ENCODE measurements around the gene SLC14A1. TPM values are rescaled to one million over a fixed set of nuclear protein-coding genes. Genes with fewer than 3 reads are reported as not detected.
A peak's percentile ranks its signal among the peaks of the same experiment; 100 is the strongest.

Gene SLC14A1
- total RNA-seq, 1 experiment from 2014 or later = 2.3 TPM

DNA sequence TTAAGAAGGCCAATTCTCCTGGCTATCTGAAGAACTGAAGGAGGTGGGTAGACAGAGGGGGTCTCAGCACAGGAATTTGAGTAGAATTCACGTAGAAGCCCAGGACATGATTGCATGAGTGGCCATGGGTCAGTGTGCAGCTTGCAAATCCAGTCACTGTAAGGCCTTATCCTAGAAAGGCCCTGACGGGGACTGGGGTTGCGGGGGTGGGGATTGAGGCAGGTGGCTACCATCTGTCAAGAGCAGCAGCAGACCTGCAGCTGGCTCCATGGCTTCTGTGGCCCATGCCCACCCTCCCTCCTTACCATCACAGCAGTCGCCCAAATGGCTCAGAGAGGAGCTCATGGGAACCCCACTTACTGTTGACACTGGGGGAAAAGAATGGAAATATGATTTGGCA is 34.6 kb upstream of the SLC14A1 start:
- ATAC-seq (no peak), DNase-seq (no peak)
- H3K27me3 ChIP-seq (ENCODE audit: low read length) = no peaks in the 10 kb centered on the region
- intact Hi-C loops (cut with micrococcal nuclease) = no loop called here
- BruUV-seq (replicated peaks) = no TSS peak
- no peak overlapping the region for H2AFZ ChIP-seq (ENCODE audit: low read length)
- H3K36me3 ChIP-seq (ENCODE audit: low read depth, low read length) = no peaks in the 10 kb centered on the region
- H3K9me2 ChIP-seq (replicated peaks; ENCODE audit: low read length) = no peaks in the 10 kb centered on the region
- no peaks in the 10 kb centered on the region for H3K9me3 ChIP-seq (ENCODE audit: low read length)
- POLR2A ChIA-PET (ENCODE audit: unreplicated experiment) = no interaction called here
- H3K9ac ChIP-seq (ENCODE audit: low read length) = no peak overlapping the region
- CTCF ChIA-PET = no interaction called here
- peaks cover 5% of the 10 kb centered on the region; the same call in 1 of the 2 replicates for H3K4me1 ChIP-seq (ENCODE audit: insufficient read depth, low read length)
- TF ChIP-seq CTCF (conservative IDR thresholded peaks at IDR 0.05; ENCODE audit: low read depth, low read length) = no peak
- no peak for TF ChIP-seq EZH2phosphoT487 (IDR thresholded peaks at IDR 0.05; ENCODE audit: borderline replicate concordance, low read length)
- TF ChIP-seq EZH2 (IDR thresholded peaks at IDR 0.05; ENCODE audit: low read length, unreplicated experiment) = no peak
- no peaks in the 10 kb centered on the region for H4K20me1 ChIP-seq (ENCODE audit: low read length)
- no peaks in the 10 kb centered on the region for H3F3A ChIP-seq (ENCODE audit: low read length, unreplicated experiment)
- no peak overlapping the region for H3K27ac ChIP-seq (ENCODE audit: low read length)
- no peak overlapping the region for H3K4me3 ChIP-seq (ENCODE audit: low read length)
- no peak overlapping the region for H3K4me2 ChIP-seq (ENCODE audit: low read length)
- H3K79me2 ChIP-seq (ENCODE audit: low read length) = no peaks in the 10 kb centered on the region

DNA sequence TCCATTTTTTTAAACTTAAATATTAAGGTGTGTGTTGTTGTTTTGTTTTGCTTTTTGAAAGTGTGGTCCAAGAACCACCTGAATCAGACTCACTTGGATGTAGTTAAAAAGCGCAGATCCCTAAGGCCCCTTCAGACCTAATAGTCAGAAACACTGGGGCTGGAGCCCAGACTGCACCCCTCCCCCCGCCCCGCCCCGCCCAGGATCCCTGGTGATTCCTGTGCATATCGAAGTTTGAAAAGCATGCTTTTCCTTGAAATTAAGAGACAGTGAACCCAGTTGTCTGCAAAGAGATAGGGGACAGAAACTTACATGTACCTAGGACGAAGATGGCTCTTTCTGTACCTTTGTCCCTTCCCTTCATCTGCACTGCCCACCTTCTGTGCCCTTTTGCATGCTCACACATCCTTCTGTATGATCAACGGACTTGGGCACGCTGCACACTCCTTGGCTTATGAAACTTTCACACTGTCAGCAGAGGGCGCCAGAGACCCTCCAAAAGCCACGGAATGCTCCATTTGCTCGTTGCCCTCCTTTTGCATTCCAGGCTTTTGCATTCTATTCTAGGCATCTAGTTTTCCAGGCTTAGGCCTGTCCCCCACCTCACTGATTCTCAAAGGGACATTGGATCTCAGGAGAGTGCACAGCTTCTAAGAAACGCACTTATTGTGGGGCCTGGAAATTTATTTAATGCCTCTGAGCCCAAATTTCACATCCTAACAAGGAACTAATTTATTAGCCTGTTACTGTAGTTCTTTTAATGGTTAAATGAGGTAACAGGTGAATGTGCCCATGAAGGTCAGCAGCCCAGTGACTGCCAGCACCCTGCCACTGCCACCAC is 32.8 kb upstream of the SLC14A1 start:
- no TSS peak for BruUV-seq (replicated peaks)
- POLR2A ChIA-PET (ENCODE audit: unreplicated experiment) = no interaction called here
- TF ChIP-seq EZH2phosphoT487 (IDR thresholded peaks at IDR 0.05; ENCODE audit: borderline replicate concordance, low read length) (no peak), CTCF (conservative IDR thresholded peaks at IDR 0.05; ENCODE audit: low read depth, low read length) (peak; percentile 71)
- Histone ChIP-seq H3K4me2 (ENCODE audit: low read length) (peak overlapping the region; percentile 62), H3K4me3 (ENCODE audit: low read length) (no peak overlapping the region), H3F3A (ENCODE audit: low read length, unreplicated experiment) (no peaks in the 10 kb centered on the region), H3K9me2 (replicated peaks; ENCODE audit: low read length) (no peaks in the 10 kb centered on the region), H4K20me1 (ENCODE audit: low read length) (no peaks in the 10 kb centered on the region), H3K4me1 (ENCODE audit: insufficient read depth, low read length) (peaks cover 5% of the 10 kb centered on the region; the same call in 1 of the 2 replicates), H3K79me2 (ENCODE audit: low read length) (no peaks in the 10 kb centered on the region), H3K9me3 (ENCODE audit: low read length) (no peaks in the 10 kb centered on the region), H3K9ac (ENCODE audit: low read length) (no peak overlapping the region), H3K36me3 (ENCODE audit: low read depth, low read length) (no peaks in the 10 kb centered on the region), H3K27me3 (ENCODE audit: low read length) (no peaks in the 10 kb centered on the region), H2AFZ (ENCODE audit: low read length) (peak overlapping the region; percentile 59; the same call in 1 of the 2 replicates), H3K27ac (ENCODE audit: low read length) (no peak overlapping the region)
- DNase-seq = peak; percentile 78
- intact Hi-C loops (cut with micrococcal nuclease) = loop anchor here (1.0 kb wide), 3 partner anchors 148 to 283 kb away; no protein-coding TSS in a partner anchor
- CTCF ChIA-PET = no interaction called here
- ATAC-seq = peak; percentile 98

GRCh38 chr18:45691816-45692179 is 32.2 kb upstream of the SLC14A1 start:
- no peak for TF ChIP-seq EZH2 (IDR thresholded peaks at IDR 0.05; ENCODE audit: low read length, unreplicated experiment)
- ATAC-seq (no peak), DNase-seq (no peak)
- no peaks in the 10 kb centered on the region for H4K20me1 ChIP-seq (ENCODE audit: low read length)
- H3K9me3 ChIP-seq (ENCODE audit: low read length) = no peaks in the 10 kb centered on the region
- intact Hi-C loops (cut with micrococcal nuclease) = loop anchor here (1.0 kb wide), 3 partner anchors 148 to 283 kb away; no protein-coding TSS in a partner anchor
- H3F3A ChIP-seq (ENCODE audit: low read length, unreplicated experiment) = no peaks in the 10 kb centered on the region
- H3K9me2 ChIP-seq (replicated peaks; ENCODE audit: low read length) = no peaks in the 10 kb centered on the region
- H3K4me3 ChIP-seq (ENCODE audit: low read length) = no peak overlapping the region
- H3K36me3 ChIP-seq (ENCODE audit: low read depth, low read length) = no peaks in the 10 kb centered on the region
- H3K9ac ChIP-seq (ENCODE audit: low read length) = no peak overlapping the region
- no peak overlapping the region for H3K27ac ChIP-seq (ENCODE audit: low read length)
- H3K4me2 ChIP-seq (ENCODE audit: low read length) = no peak overlapping the region
- CTCF ChIA-PET = no interaction called here
- H3K4me1 ChIP-seq (ENCODE audit: insufficient read depth, low read length) = peaks cover 5% of the 10 kb centered on the region; the same call in 1 of the 2 replicates
- POLR2A ChIA-PET (ENCODE audit: unreplicated experiment) = no interaction called here
- no peaks in the 10 kb centered on the region for H3K27me3 ChIP-seq (ENCODE audit: low read length)
- H2AFZ ChIP-seq (ENCODE audit: low read length) = no peak overlapping the region
- BruUV-seq (replicated peaks) = no TSS peak
- H3K79me2 ChIP-seq (ENCODE audit: low read length) = no peaks in the 10 kb centered on the region

All from PC-3 (cell line).